GM18870 (cell line): ENCODE measurements around the gene FRAS1.
"Not testable (repeated sequence)": the region's sequence is repeated elsewhere in the genome, so short reads cannot be mapped to it uniquely, and the experiment has no call there.

Source experiments
- ATAC-seq: cut with Tn5 transposase; IDR thresholded peaks from one replicate; pipeline ENCODE4 v1.9.1; 2021; ENCODE audit warnings: moderate library complexity; ENCODE audit not compliant: unreplicated experiment

FRAS1 gene

DNA sequence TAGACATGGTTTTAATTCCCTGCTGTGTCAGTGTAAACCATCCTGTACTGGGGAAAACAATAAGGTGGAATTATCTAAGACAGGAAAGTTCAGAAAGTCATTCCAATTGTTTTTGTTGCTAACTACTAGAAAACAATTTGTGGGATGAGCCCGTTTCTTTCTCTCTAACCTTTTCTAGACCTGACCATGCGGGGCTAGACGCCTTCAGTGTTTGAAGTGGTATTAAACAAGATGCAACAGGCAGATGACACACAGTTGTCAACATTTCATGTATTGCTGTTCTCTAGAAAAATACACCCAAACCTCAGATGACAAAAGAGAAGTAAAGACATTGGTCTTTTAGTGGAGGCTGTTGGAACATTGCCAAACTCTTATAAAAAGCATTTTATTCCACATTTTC lies 105.7 kb downstream of the FRAS1 start:
- ATAC-seq, result no peak

DNA sequence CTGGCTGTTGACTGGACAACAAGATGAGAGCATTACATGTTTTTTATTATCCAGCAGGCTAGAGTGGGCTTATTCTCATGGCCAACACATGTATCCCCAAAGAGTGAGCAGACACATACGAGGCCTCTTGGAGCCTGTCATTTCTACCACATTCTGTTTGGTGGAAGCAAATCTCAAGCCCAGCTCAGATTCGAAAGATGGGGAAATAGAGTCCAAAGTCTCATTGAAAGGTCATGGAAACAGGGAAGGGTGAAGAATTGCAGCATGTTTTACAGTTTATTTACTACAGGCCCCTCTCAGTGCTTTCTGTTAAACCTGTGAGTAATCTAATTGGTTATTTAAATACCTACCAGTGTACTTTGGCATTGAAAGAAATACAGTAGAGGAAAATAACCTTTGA lies 108.6 kb downstream of the FRAS1 start:
- ATAC-seq, result no peak

- no peak for ATAC-seq
Observed at GRCh38 chr4:78166622-78167021, 109.5 kb downstream of the FRAS1 start.

DNA sequence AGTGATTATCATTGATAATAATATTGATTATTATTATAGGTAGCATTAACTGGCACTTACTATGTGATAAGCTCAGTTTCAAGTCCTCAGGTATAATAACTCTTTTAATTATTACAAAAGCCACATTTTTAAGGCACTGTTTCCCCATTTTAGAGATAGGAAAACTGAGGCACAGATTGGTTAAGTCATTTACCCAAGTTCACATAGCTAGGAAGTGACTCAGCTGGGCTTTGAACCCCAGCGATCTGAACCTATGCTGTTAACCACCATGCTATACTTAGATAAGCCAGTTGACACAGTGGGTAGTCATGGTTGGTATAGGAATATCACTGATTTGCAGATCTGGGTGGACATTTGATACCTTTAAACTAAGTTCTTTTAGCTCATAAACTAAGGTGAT lies 110.4 kb downstream of the FRAS1 start:
- no peak for ATAC-seq

DNA sequence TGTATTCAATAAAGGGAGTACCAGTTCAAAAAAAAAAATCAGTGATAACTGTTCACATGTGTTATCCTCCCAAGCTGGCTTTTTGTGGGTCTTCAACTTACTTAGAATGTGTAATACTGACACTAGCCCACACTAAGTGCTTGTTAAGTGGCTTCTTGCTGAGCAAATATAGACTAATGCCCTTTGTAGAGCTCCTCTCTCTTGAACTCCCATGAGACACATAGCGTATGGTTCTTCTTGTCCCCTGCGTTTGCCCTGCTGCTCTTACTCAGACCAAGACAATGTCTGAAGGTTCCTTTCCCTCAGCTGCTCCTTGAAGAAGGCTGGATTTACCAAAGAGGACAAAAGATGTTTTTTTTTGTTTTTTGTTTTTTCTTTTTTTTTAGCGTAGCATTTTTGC lies 110.9 kb downstream of the FRAS1 start:
- no peak for ATAC-seq

DNA sequence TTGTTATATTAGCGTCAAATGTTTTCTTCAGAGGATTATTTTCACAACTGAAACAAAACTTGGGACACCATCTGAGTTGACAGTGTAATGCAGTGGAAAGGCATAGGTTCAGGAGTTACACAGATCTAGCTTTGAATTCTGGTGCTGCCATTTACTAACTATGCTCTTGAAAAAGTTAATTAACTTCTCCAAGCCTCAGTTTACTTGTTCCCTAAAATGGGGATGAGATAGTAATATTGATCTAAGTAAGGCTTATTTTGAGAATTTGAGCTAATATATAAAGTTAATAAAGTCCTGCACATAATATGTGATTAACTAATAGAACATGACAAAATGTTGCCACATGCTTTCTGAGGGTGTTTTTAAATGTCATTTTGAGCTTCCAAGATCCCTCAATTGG lies 112.6 kb downstream of the FRAS1 start:
- ATAC-seq, result no peak

- ATAC-seq, result no peak
Observed at GRCh38 chr4:78171482-78171881, 114.4 kb downstream of the FRAS1 start.

DNA sequence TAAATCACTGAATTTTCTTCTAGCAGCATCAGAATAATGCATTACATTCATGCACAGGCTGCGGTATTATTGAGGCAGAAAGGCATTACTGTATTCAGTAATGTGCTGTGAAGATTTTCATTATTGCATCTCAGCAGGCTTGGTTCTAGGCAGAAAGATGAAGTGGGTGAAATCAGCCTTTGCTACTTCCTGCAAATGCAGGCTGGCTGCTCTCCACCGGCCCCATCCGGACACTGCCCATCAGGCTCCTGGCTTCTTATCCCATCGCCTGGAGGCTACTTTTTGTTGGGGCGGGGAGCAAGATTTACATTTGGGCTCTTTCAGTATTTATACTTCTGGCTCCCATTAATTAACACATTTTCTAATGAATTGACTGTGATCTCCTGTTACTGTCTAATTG lies 117.8 kb downstream of the FRAS1 start:
- no peak for ATAC-seq

GRCh38 chr4:78179196-78179595 lies 122.1 kb downstream of the FRAS1 start:
- ATAC-seq, result no peak

DNA sequence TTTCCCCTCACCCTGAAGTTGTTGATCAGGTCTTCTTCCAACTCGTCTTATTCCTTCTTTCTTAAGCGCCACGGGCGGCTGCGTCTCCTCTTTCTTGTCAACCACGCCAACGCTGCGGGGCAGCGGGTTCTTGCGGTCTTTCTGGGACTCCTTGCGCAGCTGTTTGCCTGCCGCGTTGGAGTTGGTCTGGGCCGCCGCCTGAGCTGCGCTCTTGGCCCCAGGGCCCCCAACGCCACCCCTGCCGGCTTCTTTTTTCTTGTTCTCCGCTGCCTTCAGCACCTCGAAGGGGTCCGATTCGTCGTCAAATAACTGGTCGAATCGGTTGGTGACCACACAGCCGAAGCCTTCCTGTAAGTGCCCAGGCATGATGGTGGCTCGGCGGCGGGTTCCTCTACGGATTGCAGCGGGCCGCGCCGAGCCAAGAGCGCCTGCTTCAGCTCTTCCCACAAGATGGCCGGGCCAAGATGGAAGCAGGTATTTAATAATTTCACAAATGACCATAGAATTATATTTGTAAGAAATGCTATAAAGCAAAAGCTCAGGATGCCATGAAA lies 124.6 kb downstream of the FRAS1 start:
- not testable (repeated sequence) for ATAC-seq

DNA sequence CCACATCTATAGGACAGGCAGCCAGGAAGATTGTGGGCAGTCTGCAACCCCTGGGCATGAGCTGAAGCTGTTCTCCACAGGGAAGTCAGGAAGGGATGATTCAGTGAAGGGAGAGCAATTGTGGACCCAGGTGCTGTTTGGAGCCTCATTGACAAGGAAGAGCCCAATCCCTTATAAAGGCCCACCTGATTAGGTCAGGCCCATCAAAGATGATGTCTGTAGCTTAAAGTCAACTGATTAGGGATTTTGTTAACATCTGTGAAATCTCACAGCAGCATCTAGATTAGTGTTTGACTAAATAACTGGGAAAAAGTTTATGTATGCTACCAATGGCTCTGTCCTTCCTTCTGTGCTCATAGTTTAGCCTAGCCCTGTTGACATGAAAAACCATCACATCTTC lies 127.5 kb downstream of the FRAS1 start:
- no peak for ATAC-seq

DNA sequence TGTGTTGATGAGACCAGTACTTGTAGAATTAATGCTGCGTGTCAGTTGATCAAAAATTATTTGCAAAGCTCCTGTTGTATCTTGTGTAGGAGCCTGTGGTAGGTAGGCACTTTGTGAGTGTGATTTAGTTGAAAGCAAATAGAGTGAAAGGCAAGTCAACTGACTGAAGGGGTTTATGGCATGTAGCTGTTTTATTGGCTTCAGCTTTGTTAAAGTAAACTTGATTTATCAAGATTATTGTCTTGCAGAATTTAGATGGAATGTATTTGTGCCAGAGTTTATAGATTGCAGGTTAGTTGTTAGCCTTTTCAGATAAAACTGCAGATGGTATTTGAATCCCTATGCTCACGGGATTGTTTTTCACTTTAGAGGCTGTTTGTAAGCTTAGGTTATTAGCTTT lies 128.0 kb downstream of the FRAS1 start:
- no peak for ATAC-seq

DNA sequence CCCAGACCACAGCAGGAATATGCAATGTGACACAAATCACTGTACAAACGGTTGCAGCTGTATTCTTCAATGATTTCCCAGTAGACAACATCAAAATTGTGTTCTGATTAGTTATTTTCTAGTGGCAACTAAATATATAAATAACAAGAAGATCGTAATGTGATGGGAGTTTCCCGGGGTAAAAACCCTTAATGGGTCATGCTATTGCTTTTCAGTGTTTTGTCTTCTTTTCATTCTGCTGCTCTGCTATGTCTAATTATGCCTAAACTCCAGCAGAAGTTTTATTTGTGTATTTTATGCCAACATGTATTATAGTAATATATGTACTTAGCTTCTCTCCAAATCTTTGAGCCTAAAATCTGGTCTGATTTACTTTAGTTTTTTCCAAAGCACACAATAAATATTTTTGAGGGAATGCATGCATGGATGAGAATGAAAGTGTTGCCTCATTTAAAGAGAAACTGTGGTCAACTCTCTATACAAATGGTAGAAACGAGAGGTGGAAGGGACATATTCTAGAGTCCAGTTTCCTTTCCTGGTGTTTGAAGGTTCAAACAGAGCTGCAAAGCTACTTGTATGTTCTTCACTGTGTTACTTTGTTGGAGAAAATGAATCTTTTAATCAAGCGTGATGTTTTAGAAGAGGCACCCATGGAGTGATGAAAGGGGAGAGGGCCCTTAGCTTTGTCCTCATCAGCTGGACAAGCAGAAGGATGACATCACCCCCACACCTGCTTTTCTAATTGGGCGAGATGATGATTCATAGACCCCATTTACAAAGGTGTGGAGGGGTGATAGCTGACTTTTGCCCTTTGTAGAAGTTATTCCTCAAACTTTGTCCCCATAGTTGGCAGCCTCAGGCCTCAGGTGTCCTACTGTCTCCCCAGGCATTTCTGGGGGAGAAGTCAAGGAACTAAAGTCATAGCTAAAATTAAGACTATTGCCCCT lies 129.7 kb downstream of the FRAS1 start:
- no peak for ATAC-seq

DNA sequence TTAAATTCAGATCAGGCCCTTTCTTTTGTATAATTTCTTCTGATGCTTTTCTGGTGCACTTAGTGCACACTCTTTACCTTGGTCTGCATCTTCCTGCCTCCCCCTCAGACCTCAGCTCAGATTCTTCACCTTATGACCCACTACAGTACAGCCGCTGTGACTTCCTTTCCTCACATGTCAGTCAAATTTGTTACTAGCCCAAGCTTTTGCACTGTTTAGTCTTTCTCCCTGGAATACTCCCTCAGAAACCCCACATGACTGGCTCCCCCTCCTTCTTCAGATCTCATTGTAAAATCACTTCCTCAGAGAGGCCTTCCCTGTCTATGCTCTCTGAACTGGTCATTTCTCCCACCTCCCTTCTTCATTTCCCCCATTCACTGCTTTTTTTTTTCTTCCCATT lies 132.9 kb downstream of the FRAS1 start:
- ATAC-seq, result no peak

DNA sequence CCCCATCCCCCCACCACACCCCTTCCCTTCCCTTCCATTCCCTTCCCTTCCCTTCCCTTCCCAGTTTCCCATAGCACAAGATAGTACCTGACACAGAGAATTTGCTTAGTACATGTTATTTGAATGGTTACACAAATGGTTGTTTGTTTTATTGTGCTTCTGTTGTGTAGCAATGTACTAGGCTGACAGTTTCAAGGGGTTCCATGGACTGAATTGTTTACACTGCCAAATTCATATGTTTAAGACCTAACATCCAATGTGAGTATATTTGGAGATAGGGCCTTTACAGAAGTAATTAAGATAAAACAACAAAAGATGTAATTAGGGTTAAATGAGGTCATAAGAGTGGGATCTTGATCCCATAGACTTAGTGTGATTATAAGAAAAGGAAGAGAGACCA lies 133.5 kb downstream of the FRAS1 start:
- no peak for ATAC-seq

DNA sequence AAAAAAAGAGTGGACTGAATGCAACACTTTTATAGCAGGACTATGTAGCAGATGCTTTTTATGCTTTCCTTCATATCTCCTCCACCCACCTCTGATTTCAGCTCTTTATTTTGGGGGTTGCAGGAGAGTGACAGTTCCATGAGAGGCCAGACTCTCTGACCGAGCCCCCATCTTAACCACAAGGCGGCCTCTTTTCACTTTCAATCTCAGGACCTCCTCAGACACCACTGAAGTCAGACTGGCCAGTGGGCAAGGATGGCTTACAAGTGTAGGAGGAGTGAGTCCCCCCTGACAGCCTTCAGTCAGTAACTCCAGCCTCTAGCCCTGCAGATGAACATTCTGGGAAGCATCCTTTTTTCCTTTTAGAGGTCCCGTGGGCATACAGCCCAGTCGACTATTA lies 140.8 kb downstream of the FRAS1 start:
- no peak for ATAC-seq

DNA sequence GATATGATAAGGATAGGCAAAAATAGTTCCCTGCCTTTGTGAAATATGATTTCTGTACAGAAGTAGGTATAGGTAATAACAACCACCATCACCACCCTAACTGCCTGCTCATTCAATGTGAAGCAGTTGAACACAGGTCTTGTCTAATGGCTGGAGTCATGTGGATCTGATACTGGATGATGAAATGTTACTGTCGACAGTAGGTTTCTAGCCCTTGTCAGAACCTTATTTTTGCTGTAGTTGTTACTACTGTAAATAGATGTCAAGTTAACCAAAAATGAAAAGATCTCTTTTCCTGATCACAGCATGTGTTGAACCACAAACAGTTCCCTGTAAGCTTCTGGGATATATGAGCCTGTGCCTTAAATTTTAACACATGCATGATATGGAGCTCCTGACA lies 142.9 kb downstream of the FRAS1 start:
- ATAC-seq, result no peak

DNA sequence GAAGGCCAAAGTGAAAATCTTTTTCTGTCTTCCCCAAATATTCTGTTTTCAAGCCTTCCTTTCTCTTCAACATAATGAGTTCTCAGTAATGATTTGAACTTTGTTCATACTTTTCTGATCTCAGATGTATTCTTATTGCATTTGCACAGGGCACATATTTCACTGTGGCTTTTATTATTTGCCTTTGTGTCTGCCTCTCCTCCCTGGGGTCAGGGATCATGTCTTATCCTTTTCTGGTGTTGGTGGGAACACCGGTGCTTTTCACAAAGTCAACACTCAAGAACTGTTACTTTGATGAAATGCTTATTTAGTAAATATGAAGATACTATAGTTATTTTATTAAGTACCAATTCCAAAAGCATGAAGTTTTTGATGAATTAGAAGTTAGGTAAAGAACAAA lies 143.8 kb downstream of the FRAS1 start:
- no peak for ATAC-seq

DNA sequence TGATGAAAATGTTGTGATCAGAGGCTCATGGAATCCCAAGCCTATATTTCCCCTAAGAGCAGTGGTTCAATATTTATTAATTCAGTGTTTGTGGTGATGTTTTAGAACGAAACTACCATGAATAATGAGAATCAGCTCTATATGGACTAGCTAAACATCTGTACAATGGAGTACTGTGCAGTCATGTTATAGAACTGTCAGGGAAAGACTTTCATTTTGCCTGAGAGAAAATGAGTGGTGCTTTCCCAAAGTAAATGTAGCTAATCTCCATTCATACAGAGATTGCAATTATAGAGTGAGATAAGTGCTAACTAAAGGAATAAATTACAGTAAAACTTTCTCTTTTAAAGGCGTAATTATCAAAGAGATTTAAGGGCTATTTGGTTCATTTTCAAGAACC lies 147.1 kb downstream of the FRAS1 start:
- ATAC-seq, result no peak

- no peak for ATAC-seq
Observed at GRCh38 chr4:78205591-78205990, 148.5 kb downstream of the FRAS1 start.

DNA sequence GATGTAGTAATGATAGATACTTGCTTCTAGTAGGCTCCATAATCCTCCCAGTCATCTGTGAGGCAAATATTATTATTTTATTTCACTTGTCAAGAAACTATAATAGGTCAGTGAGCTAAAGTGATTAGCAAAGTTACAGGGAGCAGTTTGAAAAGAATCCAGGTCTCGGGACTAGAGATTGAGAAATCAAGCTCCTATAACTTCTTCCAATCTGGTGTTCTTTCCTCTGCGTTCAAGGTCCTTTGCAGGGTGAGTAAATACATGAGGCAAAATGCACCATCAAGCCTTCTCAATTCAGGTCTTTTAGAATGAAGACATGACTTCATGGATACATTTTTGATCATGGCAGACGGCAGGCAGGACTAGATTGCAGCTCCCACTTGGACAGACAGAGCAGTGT lies 150.4 kb downstream of the FRAS1 start:
- no peak for ATAC-seq

GRCh38 chr4:78207951-78208350 lies 150.8 kb downstream of the FRAS1 start:
- ATAC-seq, result no peak

DNA sequence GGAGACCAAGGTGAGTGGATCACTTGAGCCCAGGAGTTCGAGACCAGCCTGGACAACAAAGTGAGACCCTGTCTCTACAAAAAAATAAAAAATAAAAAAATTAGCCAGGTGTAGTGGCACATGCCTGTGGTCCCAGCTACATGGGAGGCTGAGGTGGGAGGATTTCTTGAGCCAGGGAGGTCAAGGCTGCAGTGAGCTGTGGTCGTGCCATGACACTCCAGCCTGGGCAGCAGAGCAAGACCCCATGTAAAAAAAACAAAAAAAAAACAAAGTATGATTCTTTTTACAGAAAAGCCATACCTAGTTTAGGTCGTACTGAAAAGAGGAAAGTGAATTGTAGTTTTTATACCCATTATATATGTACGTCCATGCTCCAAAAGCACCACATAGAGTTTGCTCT lies 151.8 kb downstream of the FRAS1 start:
- ATAC-seq, result not testable (repeated sequence)
